Dendritic cell treated with granulocyte-macrophage colony-stimulating factor and Interleukin-4, amounts not matched to agents 40 ng/mL and 50 ng/mL, for 4 days (primary cell): Measurements from ENCODE around the gene POLR1G.
A peak's percentile ranks its signal among the peaks of the same experiment; 100 is the strongest.

Experiments
- H3K27ac Mint-ChIP-seq: one replicate; pipeline ENCODE4 v1.8.0; 2022; ENCODE audit warnings: mild to moderate bottlenecking, mixed read lengths
- H3K27me3 Mint-ChIP-seq: one replicate; pipeline ENCODE4 v1.8.0; 2022; ENCODE audit warnings: mild to moderate bottlenecking, mixed read lengths
- H3K36me3 Mint-ChIP-seq: one replicate; pipeline ENCODE4 v1.8.0; 2022; ENCODE audit warnings: low read depth, mixed read lengths
- H3K4me1 Mint-ChIP-seq: one replicate; pipeline ENCODE4 v1.8.0; 2022; ENCODE audit warnings: low read depth, mixed read lengths
- H3K4me3 Mint-ChIP-seq: one replicate; pipeline ENCODE4 v1.8.0; 2022; ENCODE audit warnings: mild to moderate bottlenecking, moderate library complexity, mixed read lengths
- H3K9me3 Mint-ChIP-seq: one replicate; pipeline ENCODE4 v1.8.0; 2022; ENCODE audit warnings: mixed read lengths
- intact Hi-C: fragments of 100-400 bp; cut with micrococcal nuclease; formaldehyde crosslinking; loops from one replicate; pipeline ENCODE4 v1.15.0; 2022

POLR1G gene, protein sequence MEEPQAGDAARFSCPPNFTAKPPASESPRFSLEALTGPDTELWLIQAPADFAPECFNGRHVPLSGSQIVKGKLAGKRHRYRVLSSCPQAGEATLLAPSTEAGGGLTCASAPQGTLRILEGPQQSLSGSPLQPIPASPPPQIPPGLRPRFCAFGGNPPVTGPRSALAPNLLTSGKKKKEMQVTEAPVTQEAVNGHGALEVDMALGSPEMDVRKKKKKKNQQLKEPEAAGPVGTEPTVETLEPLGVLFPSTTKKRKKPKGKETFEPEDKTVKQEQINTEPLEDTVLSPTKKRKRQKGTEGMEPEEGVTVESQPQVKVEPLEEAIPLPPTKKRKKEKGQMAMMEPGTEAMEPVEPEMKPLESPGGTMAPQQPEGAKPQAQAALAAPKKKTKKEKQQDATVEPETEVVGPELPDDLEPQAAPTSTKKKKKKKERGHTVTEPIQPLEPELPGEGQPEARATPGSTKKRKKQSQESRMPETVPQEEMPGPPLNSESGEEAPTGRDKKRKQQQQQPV

DNA sequence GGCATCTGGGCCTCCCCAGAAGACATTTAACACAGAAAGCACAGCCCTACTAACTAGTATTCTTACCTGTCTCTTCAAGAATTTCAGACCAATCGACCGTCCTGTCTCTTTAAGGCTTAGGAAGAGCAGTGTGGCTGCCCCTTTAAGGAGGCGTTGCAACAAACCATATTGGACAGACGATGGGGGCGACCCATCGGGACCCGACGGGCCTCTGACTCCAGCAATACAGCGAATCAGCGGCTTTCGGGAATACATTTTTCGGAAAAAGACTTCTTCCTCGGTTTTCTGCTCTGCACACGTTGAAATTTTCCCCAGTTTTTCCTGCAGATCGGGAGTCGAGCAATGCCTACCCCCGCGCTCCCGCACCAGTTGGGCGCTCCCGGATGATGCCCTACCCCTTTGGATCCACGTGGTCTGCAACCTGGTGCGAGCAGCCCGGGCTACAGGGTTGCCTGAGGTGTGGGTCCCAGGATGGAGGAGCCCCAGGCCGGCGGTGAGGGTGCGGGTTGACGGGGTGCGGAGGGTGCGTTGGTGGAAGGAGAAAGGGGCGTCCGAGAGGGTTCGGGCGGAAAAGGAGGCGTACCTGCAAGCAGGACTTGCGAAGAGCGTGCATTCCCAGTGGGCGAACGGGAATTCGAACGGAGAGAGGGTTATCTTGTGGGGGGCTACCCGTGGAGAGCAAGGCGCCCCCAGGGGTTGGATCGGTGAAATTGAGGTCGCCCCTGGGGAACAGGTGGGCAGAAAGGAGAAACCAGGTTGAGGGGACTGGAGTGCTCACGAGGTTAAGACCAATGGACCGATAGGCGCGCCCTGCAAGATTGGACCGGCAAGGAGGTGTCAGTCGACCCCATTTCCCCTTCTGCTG is at the start of gene POLR1G:
TSS of gene POLR1G (plus strand) at position 419 of the 865 bp plus-strand sequence. CDS start at position 472, 53 bp downstream.
- H3K36me3 Mint-ChIP-seq: peaks cover 11% of the 10 kb centered on the region
- H3K4me1 Mint-ChIP-seq: peaks cover 72% of the 10 kb centered on the region
- peak within 1 kb of the TSS; percentile 90 for H3K27ac Mint-ChIP-seq
- H3K27me3 Mint-ChIP-seq: peaks cover 34% of the 10 kb centered on the region
- intact Hi-C loops: loop anchor here (1.0 kb wide), 1 partner anchor 17 kb away; the partner anchor contains the start of gene ERCC1
- no peaks in the 10 kb centered on the region for H3K9me3 Mint-ChIP-seq
- H3K4me3 Mint-ChIP-seq: peak within 1 kb of the TSS; percentile 95

GRCh38 chr19:45356760-45357444 is 49.5 kb upstream of the POLR1G start:
- Mint-ChIP-seq H3K4me1 (no peaks in the 10 kb centered on the region), H3K4me3 (no peak overlapping the region), H3K27me3 (no peaks in the 10 kb centered on the region), H3K9me3 (no peaks in the 10 kb centered on the region), H3K36me3 (peaks cover 95% of the 10 kb centered on the region), H3K27ac (no peak overlapping the region)
- intact Hi-C loops: no loop called here

DNA sequence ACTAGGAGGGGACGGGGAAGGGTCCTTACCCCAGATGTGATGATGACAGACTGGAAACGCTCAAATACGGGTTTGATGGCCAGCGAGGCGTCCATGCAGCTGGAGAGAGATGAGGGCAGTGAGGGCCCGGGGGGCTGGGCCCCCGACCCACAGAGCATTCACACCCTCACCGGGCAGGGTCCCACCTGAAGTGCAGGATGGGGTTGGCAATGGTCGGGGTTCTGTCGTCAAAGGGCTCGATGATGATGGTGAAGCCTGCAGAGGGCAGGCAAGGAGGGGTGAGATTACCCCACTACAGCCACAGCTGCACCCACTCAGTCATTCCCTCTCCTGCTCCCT is 49.0 kb upstream of the POLR1G start:
- H3K4me1 Mint-ChIP-seq: no peaks in the 10 kb centered on the region
- H3K27ac Mint-ChIP-seq: no peak overlapping the region
- peaks cover 95% of the 10 kb centered on the region for H3K36me3 Mint-ChIP-seq
- intact Hi-C loops: no loop called here
- H3K27me3 Mint-ChIP-seq: no peaks in the 10 kb centered on the region
- H3K9me3 Mint-ChIP-seq: no peaks in the 10 kb centered on the region
- no peak overlapping the region for H3K4me3 Mint-ChIP-seq

DNA sequence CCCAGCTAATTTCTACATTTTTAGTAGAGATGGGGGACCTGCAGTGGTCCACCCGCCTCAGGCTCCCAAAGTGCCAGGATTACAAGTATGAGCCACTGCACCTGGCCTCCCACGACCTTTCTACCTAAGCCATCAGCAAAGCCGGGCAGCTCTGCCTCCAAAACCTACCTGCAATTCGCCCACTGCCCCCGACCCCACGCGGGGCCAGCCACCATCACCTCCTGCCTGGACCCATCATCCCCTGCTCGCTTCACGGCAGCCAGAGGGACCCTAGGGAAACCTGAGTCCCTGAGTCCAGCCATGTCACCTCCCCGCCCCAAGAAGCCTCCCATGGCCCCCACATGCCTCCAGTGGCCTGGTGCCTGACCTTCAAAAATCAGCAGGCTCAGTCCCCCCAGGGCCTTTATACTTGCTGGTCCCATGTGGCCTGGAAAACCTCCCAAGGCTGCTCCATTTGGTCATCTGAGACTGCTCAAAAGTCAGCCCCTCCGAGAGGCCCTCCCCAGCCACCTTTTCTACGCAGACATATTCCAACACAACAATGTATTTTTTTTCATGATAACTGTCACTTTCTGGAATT is 48.1 kb upstream of the POLR1G start:
- H3K4me1 Mint-ChIP-seq: no peaks in the 10 kb centered on the region
- intact Hi-C loops: no loop called here
- no peaks in the 10 kb centered on the region for H3K27me3 Mint-ChIP-seq
- H3K36me3 Mint-ChIP-seq: peaks cover 95% of the 10 kb centered on the region
- no peak overlapping the region for H3K27ac Mint-ChIP-seq
- no peaks in the 10 kb centered on the region for H3K9me3 Mint-ChIP-seq
- no peak overlapping the region for H3K4me3 Mint-ChIP-seq

GRCh38 chr19:45361608-45362007 is 44.8 kb upstream of the POLR1G start:
- H3K27me3 Mint-ChIP-seq: no peaks in the 10 kb centered on the region
- H3K27ac Mint-ChIP-seq: no peak overlapping the region
- intact Hi-C loops: no loop called here
- no peaks in the 10 kb centered on the region for H3K9me3 Mint-ChIP-seq
- H3K4me1 Mint-ChIP-seq: no peaks in the 10 kb centered on the region
- H3K4me3 Mint-ChIP-seq: no peak overlapping the region
- H3K36me3 Mint-ChIP-seq: peaks cover 86% of the 10 kb centered on the region

GRCh38 chr19:45362291-45362690 is 44.2 kb upstream of the POLR1G start:
- Mint-ChIP-seq H3K27ac (no peak overlapping the region), H3K9me3 (no peaks in the 10 kb centered on the region), H3K36me3 (peaks cover 79% of the 10 kb centered on the region), H3K4me3 (no peak overlapping the region), H3K27me3 (no peaks in the 10 kb centered on the region), H3K4me1 (no peaks in the 10 kb centered on the region)
- intact Hi-C loops: no loop called here

DNA sequence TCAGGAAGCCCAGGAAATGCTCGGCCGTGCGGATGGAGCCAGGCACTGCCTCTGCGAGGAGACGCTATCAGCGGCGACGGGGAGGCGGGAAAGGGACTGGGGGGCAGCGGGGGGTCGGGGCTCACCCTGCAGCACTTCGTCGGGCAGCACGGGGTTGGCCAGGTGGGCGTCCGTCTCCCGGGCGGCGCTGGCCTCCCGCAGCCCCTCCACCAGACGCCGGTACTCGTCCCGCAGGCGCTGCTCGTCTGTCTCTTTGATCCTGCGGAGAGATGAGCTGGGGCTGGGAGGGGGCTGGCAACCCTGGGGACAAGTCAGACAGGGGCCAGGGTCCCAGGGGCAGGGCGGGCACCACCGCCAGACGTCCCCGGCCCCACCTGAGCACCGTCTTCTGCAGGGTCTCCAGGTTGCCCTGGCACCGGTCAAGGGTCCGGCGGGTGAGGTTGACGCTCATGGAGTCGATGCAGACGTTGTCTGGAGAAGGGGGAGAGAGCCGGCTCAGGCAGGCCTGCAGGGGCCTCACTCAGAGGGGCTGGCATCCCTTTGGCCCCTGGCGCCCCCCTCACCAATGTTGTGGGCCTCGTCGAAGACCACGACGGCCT is 42.5 kb upstream of the POLR1G start:
- peaks cover 69% of the 10 kb centered on the region for H3K36me3 Mint-ChIP-seq
- no peaks in the 10 kb centered on the region for H3K9me3 Mint-ChIP-seq

DNA sequence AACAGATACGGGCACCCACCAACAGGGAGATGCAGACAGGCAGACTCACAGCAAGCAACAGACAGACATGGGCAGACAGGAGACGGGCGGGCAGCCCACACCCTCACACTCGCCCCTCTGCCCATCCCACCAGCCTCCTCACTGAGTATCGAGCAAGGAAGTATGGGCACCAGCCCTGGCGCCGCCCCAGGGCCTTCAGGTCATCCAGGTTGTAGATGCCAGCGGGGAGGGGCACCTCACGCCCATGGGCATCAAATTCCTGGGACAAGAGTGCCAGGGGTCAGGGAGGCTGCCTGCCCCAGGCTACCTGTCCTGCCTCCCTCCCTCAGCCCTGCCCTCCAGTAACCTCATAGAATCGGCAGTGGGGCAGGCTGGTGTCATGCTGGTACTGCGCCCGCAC is 41.7 kb upstream of the POLR1G start:
- Mint-ChIP-seq H3K4me3 (no peak overlapping the region), H3K9me3 (no peaks in the 10 kb centered on the region), H3K27ac (no peak overlapping the region), H3K4me1 (peaks cover 10% of the 10 kb centered on the region), H3K36me3 (peaks cover 62% of the 10 kb centered on the region), H3K27me3 (no peaks in the 10 kb centered on the region)
- intact Hi-C loops: no loop called here

More for the DNA sequence above, 42.5 kb upstream of the POLR1G start:
- Mint-ChIP-seq H3K4me1 (peaks cover 4% of the 10 kb centered on the region), H3K27ac (no peak overlapping the region), H3K4me3 (no peak overlapping the region), H3K27me3 (no peaks in the 10 kb centered on the region)
- intact Hi-C loops: no loop called here

- intact Hi-C loops: no loop called here
- Mint-ChIP-seq H3K27ac (no peak overlapping the region), H3K9me3 (no peaks in the 10 kb centered on the region), H3K4me1 (peaks cover 14% of the 10 kb centered on the region), H3K36me3 (peaks cover 35% of the 10 kb centered on the region), H3K4me3 (no peak overlapping the region), H3K27me3 (no peaks in the 10 kb centered on the region)
Observed at GRCh38 chr19:45368127-45368526, 38.3 kb upstream of the POLR1G start.

DNA sequence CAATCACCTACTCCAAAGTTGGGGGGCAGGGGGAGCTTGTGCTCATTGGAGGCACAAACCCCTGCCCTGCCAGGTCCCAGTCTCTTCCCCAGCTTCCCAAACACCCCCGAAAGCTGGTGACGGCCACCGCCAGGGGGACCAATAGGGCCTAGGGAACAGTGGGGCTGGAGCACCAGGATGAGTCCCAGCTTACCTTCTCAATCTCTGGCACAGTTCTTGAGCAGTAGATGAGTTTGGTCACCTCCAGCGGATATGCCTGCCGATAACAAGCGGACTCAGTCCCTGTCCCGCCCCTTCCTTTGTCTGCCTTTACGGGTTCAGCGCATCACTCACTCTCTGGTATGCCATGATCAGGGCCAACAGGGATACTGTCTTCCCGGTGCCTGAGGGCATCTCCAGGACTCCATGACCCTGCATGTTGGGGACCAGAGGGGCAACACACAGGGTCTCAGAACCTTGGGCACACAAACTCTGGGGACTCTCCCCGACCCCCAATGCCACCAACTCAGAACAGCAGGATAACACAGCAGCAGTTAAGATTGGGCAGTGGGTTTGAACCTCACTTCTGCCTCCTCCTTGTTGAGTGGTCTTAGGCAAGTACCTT is 37.6 kb upstream of the POLR1G start:
- Mint-ChIP-seq H3K4me1 (peaks cover 14% of the 10 kb centered on the region), H3K36me3 (peaks cover 28% of the 10 kb centered on the region), H3K27me3 (no peaks in the 10 kb centered on the region), H3K9me3 (no peaks in the 10 kb centered on the region), H3K27ac (no peak overlapping the region), H3K4me3 (no peak overlapping the region)
- intact Hi-C loops: no loop called here

DNA sequence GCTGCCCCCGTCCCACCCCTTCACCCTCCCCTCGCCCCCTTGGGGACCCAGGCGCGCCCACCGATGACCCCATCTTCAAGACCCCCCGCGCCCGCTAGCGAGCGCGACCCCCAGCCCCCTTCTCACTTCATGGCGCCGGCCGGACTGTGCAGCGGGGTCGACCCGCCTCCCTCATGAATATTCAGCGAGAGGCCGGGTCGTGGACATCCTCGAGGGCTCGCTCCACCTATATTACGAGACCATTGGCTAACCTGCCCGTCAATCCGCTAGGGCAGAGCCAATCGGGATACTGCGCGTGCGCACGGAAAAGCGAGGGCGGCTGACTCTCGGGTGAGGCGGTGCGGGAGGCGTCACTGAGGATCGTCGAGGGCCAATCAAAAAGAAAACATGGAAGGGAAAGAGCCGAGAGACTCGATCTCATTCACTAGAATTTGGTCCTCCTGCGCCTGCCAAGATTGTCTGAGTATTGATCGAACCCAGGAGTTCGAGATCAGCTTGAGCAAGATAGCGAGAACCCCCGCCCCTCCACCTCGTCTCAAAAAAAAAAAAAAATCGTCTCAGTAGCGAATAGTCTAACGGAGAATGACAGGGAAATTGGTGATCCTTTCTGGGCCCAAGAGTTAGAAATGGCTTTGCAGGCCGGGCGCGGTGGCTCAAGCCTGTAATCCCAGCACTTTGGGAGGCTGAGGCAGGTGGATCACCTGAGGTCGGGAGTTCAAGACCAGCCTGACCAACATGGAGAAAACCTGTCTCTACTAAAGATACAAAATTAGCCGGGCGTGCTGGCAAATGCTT is 35.8 kb upstream of the POLR1G start, which contains the start of gene ERCC2:
TSS of gene ERCC2 (minus strand) at position 164 of the 795 bp plus-strand sequence. CDS start at position 131, 33 bp downstream.
- peaks cover 12% of the 10 kb centered on the region for H3K36me3 Mint-ChIP-seq
- peak within 1 kb of the TSS; percentile 88 for H3K4me3 Mint-ChIP-seq
- H3K9me3 Mint-ChIP-seq: no peaks in the 10 kb centered on the region
- peaks cover 14% of the 10 kb centered on the region for H3K4me1 Mint-ChIP-seq
- peak within 1 kb of the TSS; percentile 94 for H3K27ac Mint-ChIP-seq
- intact Hi-C loops: no loop called here
- no peaks in the 10 kb centered on the region for H3K27me3 Mint-ChIP-seq

GRCh38 chr19:45376045-45376724 is 30.3 kb upstream of the POLR1G start:
- no peak overlapping the region for H3K4me3 Mint-ChIP-seq
- H3K27me3 Mint-ChIP-seq: peaks cover 3% of the 10 kb centered on the region
- H3K27ac Mint-ChIP-seq: no peak overlapping the region
- H3K9me3 Mint-ChIP-seq: no peaks in the 10 kb centered on the region
- no peaks in the 10 kb centered on the region for H3K36me3 Mint-ChIP-seq
- intact Hi-C loops: no loop called here
- H3K4me1 Mint-ChIP-seq: peaks cover 13% of the 10 kb centered on the region
